Stimulated activated CD4-positive, alpha-beta T cell treated with anti-CD3 and anti-CD28 coated beads, Interleukin-2, amount 100 ng/mL, for 48 hours (primary cell): Measurements from ENCODE around the gene MPRIP.

Experiments used
- DNase-seq, 2 donors: peaks; one replicate each; pipeline ENCODE4 v3.0.0-alpha.2; 2020

Gene MPRIP

GRCh38 chr17:17115620-17116019 is 73.4 kb downstream of the MPRIP start:
- DNase-seq: no peak

GRCh38 chr17:17116406-17116805 is 74.1 kb downstream of the MPRIP start:
- no peak for DNase-seq

GRCh38 chr17:17117923-17118322 is 75.7 kb downstream of the MPRIP start:
- DNase-seq: no peak

- no peak for DNase-seq
Observed at GRCh38 chr17:17118399-17118798, 76.1 kb downstream of the MPRIP start.

- no peak for DNase-seq
Observed at GRCh38 chr17:17119106-17119505, 76.8 kb downstream of the MPRIP start.

- peak; percentile 25 to 43 for DNase-seq
Observed at GRCh38 chr17:17119533-17119932, 77.3 kb downstream of the MPRIP start.

GRCh38 chr17:17120294-17120693 is 78.0 kb downstream of the MPRIP start:
- DNase-seq: no peak

- no peak for DNase-seq
Observed at GRCh38 chr17:17120701-17121100, 78.4 kb downstream of the MPRIP start.

- DNase-seq: no peak
Observed at GRCh38 chr17:17121162-17121561, 78.9 kb downstream of the MPRIP start.

GRCh38 chr17:17122781-17123483 is 80.7 kb downstream of the MPRIP start:
- DNase-seq: no peak

- DNase-seq: no peak
Observed at GRCh38 chr17:17124341-17124740, 82.1 kb downstream of the MPRIP start.

GRCh38 chr17:17125136-17126084 is 83.2 kb downstream of the MPRIP start:
- DNase-seq: no peak

GRCh38 chr17:17126131-17127110 is 84.2 kb downstream of the MPRIP start:
- no peak for DNase-seq

- DNase-seq: no peak
Observed at GRCh38 chr17:17127156-17127555, 84.9 kb downstream of the MPRIP start.

GRCh38 chr17:17127730-17128291 is 85.6 kb downstream of the MPRIP start:
- no peak for DNase-seq

- no peak for DNase-seq
Observed at GRCh38 chr17:17128476-17129075, 86.3 kb downstream of the MPRIP start.

GRCh38 chr17:17129466-17129865 is 87.2 kb downstream of the MPRIP start:
- DNase-seq: no peak

GRCh38 chr17:17130077-17130844 is 88.0 kb downstream of the MPRIP start:
- DNase-seq: no peak

GRCh38 chr17:17131839-17132238 is 89.6 kb downstream of the MPRIP start:
- no peak for DNase-seq

GRCh38 chr17:17132746-17133145 is 90.5 kb downstream of the MPRIP start:
- DNase-seq: no peak
